Subcutaneous abdominal adipose tissue (tissue), 5 donors: ENCODE results near the gene PSMG3.

ENCODE experiments used
- H3K27ac ChIP-seq: one replicate; pipeline ENCODE4 v1.7.0; 2013; ENCODE audit warnings: low read depth, mild to moderate bottlenecking, inconsistent platforms, low read length, moderate library complexity
- H3K27me3 ChIP-seq, 5 donors: one replicate each; pipeline ENCODE4 v1.7.0; 2013; ENCODE audit warnings: low read length in 5 of 5, inconsistent platforms in 1 of 5; ENCODE audit not compliant: control insufficient read depth in 5 of 5, insufficient read depth in 4 of 5
- H3K36me3 ChIP-seq, 5 donors: one replicate each; pipeline ENCODE4 v1.7.0; 2013; ENCODE audit warnings: low read length in 5 of 5; ENCODE audit not compliant: control insufficient read depth in 5 of 5, insufficient read depth in 5 of 5
- H3K4me1 ChIP-seq, 5 donors: one replicate each; pipeline ENCODE4 v1.7.0; 2013; ENCODE audit warnings: low read length in 5 of 5, mild to moderate bottlenecking in 3 of 5, moderate library complexity in 1 of 5; ENCODE audit not compliant: control insufficient read depth in 5 of 5, insufficient read depth in 5 of 5
- H3K4me3 ChIP-seq, 5 donors: one replicate each; pipeline ENCODE4 v1.7.0; 2013; ENCODE audit warnings: low read length in 5 of 5, low read depth in 1 of 5
- H3K9ac ChIP-seq, 5 donors: one replicate each; pipeline ENCODE4 v1.7.0; 2013; ENCODE audit warnings: low read length in 5 of 5, mild to moderate bottlenecking in 4 of 5, moderate library complexity in 3 of 5
- H3K9me3 ChIP-seq, 5 donors: one replicate each; pipeline ENCODE4 v1.7.0; 2013; ENCODE audit warnings: low read length in 5 of 5; ENCODE audit not compliant: control insufficient read depth in 5 of 5
- donor health status: healthy.
- donor health status: healthy.
- donor health status: healthy.
- donor health status: healthy.
- donor health status: healthy.

PSMG3 gene

DNA sequence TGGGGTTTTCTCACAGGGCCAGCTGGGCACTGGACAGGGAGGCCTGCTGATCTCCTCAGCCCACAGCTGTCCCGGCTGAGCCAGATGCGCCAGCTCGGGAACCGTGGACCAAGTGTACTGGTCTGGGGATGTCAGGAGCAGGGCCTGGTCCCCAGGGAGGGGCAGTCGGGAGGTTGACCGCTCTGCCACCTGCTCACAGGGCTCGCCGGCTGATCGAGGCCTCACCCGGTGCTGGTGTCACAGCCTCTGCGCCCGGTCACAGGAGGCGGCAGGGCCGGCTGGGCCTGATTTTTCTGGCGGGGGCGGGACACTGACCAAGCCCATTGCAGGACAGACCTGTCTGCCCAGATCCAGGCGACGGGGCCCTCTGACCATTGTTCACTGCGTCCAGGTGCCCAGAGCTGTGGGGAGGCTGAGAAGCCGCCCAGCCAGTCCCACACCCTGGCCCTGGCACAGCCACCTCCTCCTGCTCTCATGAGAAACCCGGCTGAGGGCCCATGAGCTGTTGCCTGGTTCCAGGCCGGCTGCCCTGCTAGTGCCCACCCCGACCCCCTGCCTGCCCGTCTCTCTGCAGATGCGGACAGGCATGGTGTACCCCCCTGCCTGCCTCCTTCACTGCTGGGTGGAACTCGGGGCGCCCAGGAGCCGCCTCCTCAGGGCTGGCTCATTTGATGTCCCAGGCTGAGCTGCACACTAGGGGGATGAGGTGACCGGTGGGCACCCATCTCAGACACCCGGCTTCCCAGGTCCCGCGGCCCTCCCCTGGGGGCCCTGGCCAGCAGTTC, 10.8 kb downstream of the PSMG3 start:
- Histone ChIP-seq H3K9ac (peak overlapping the region in 1 of 5 donors; percentile 2), H3K27me3 (peaks cover 0 to 8% (median 4%) of the 10 kb centered on the region in 5 donors), H3K27ac (no peak overlapping the region), H3K4me1 (peaks cover 0 to 21% (median 15%) of the 10 kb centered on the region in 5 donors), H3K9me3 (no peaks in the 10 kb centered on the region), H3K36me3 (no peaks in the 10 kb centered on the region), H3K4me3 (no peak overlapping the region)

DNA sequence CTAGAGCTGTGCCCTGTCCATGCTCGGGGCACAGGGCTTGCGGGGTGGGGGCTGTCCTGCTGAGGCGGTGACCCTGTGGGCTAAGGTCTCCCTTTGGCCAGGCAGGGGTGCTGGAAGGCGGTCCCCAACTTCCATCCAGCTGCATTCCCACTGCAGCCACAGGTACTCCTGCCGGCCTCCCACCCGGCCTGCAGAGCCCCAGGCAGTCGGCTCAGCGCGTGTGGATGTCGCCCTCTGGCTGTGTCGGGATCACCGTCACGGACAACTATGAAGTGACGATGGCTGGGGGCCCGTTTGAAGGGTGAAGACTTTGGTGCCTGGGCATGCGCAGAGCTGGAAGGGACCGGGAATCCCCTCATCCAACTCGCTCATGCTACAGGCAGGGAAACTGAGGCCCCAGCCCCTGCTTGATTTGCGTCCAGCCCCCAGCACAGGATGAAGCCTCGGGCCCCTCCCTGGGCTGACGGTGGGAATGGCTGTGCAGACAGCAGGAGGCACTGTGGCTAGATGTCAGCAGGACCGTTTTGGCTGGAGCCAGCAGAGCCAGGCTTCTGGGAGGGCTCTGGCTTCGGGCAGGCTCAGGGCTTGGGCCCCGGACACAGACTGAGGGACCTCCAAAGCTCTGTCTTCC, 11.5 kb downstream of the PSMG3 start:
- peaks cover 0 to 8% (median 4%) of the 10 kb centered on the region in 5 donors for H3K27me3 ChIP-seq
- peaks cover 0 to 21% (median 15%) of the 10 kb centered on the region in 5 donors for H3K4me1 ChIP-seq

DNA sequence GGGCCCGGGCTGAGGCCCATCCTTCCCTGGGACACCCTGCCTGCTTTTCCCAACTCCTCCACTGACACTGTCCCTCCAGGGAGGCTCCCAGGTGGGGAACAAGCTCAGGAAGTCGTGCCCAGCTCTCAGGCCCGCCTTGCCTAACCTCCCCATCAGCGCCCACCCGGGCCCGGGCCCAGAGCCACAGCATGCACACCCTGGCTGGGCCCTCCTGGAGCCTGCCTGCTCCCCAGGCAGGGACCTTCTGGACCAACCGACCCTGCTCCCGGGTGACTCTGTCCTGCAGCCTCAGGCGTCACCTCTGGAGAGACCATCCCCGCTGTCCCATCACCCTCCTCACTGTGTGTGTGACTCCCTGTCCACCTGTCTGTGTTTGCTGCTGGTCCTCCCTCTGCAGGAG, 12.1 kb downstream of the PSMG3 start:
- Histone ChIP-seq H3K36me3 (no peaks in the 10 kb centered on the region), H3K4me3 (no peak overlapping the region), H3K9me3 (no peaks in the 10 kb centered on the region), H3K9ac (no peak overlapping the region), H3K4me1 (peaks cover 0 to 21% (median 15%) of the 10 kb centered on the region in 5 donors), H3K27ac (no peak overlapping the region), H3K27me3 (peaks cover 0 to 8% (median 4%) of the 10 kb centered on the region in 5 donors)

More for the DNA sequence above, 11.5 kb downstream of the PSMG3 start:
- peak overlapping the region in 1 of 5 donors; percentile 2 for H3K9ac ChIP-seq
- H3K4me3 ChIP-seq = no peak overlapping the region
- no peaks in the 10 kb centered on the region for H3K36me3 ChIP-seq
- H3K27ac ChIP-seq = no peak overlapping the region
- no peaks in the 10 kb centered on the region for H3K9me3 ChIP-seq

DNA sequence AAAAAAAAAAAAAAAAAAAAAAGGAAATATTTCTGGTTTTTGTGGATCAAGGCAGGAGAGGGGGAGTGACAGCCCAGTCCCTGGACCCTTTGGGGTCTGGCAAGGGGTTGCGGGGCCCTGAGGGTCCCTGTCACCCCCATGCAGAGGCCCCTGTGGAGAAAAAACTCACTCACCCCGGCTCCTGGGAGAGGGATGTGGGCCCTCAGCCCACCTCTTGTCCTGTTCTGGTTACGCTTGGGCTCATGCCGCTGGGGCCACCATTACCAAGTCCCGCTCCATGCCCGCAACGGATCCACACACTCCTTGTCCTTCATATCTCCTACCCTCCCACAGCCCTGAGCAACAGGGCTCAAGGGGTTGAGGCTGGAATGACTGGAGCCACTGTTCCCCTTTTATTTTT, 12.8 kb downstream of the PSMG3 start:
- Histone ChIP-seq H3K4me3 (no peak overlapping the region), H3K9ac (no peak overlapping the region), H3K9me3 (no peaks in the 10 kb centered on the region), H3K27me3 (peaks cover 0 to 8% (median 4%) of the 10 kb centered on the region in 5 donors), H3K36me3 (no peaks in the 10 kb centered on the region), H3K4me1 (peaks cover 0 to 21% (median 15%) of the 10 kb centered on the region in 5 donors), H3K27ac (no peak overlapping the region)

DNA sequence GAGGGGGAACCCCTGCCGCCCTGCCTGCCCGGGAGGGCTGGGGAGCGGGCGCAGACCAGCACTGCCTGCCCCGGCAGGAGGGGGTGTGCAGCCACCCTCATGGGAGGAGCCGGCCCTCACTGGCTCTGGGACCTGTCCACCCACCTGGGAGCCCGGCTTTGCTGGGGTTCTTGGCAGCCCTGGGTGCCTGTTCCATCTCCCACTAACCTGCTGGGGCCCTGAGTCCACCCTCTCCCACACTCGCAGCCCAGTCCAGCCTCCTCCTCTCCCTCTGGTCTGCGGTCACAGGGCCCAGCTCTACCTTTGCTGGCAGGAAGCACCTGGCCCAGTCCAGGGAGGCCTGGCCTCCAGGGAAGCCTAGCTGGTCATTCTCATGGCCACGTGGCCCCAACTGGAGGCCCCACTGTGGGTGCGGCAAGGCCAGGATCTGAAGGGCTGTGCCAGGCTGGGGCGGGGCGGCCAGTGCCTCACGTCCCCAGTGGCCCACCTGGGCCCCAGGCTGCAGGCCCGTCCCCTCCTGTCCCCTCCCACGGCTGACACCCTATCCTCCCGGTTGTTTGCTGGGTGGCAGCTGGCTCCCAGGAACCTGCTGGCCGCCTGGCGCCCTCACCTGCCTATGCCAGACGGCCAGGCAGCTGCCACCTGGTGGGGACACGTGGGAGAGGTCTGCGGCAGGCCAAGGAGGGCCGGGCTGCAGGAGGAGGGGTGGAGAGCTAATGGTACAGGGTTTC, 13.9 kb downstream of the PSMG3 start, which contains the start of gene TMEM184A:
Gene TMEM184A, minus strand, starts transcription at position 393 of the 731 bp plus-strand sequence. CDS start 721 bp downstream, outside the sequence.
- no peak within 1 kb of the TSS for H3K27ac ChIP-seq
- H3K9me3 ChIP-seq = no peaks in the 10 kb centered on the region
- peaks cover 0 to 6% (median 2%) of the 10 kb centered on the region in 5 donors for H3K27me3 ChIP-seq
- H3K9ac ChIP-seq = peak within 1 kb of the TSS in 2 of 5 donors; percentile 4 to 28
- H3K4me3 ChIP-seq = peak within 1 kb of the TSS in 2 of 5 donors; percentile 22 to 38
- peaks cover 0 to 21% (median 15%) of the 10 kb centered on the region in 5 donors for H3K4me1 ChIP-seq
- no peaks in the 10 kb centered on the region for H3K36me3 ChIP-seq

DNA sequence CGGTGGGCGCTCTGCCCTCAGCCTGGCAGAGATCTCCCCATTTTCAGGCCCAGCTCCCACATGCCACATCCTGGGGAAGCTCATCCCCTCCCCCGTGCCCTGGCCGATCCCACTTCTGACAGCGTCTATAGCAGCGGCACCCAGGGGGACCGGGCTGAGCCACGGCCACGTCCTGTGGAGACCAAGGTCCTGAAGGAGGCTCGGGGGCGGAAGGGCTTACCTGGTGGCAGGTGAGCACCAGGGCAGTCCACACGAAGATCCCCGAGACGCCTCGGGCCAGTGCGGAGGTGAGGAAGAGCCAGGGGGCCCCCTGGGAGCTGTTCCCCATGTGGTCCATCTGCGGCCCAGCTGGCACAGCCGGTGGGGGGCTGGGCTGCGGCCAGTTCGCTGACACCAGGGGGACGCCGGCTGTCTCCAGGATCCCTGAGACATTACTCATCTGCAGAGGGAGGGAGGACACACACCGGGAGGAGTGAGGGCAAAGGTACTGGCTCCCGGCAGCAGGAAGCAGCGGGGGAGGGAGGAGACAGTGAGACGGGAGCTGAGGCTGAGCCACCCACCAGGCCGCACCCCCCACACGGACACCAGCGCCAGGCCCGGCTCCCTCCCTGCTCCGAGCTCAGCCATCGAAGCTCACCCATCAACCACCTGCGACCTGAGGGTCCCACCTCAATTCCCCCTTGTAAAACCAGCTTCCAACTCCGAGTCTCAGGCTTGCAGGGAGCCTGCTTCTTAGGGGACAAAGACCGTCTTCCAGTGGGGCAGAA, 14.6 kb downstream of the PSMG3 start:
- Histone ChIP-seq H3K27ac (no peak overlapping the region), H3K9me3 (no peaks in the 10 kb centered on the region), H3K4me3 (peak overlapping the region in 2 of 5 donors; percentile 22 to 38), H3K4me1 (peaks cover 0 to 21% (median 15%) of the 10 kb centered on the region in 5 donors), H3K27me3 (peaks cover 0 to 6% (median 2%) of the 10 kb centered on the region in 5 donors), H3K9ac (peak overlapping the region in 2 of 5 donors; percentile 4 to 28), H3K36me3 (no peaks in the 10 kb centered on the region)

DNA sequence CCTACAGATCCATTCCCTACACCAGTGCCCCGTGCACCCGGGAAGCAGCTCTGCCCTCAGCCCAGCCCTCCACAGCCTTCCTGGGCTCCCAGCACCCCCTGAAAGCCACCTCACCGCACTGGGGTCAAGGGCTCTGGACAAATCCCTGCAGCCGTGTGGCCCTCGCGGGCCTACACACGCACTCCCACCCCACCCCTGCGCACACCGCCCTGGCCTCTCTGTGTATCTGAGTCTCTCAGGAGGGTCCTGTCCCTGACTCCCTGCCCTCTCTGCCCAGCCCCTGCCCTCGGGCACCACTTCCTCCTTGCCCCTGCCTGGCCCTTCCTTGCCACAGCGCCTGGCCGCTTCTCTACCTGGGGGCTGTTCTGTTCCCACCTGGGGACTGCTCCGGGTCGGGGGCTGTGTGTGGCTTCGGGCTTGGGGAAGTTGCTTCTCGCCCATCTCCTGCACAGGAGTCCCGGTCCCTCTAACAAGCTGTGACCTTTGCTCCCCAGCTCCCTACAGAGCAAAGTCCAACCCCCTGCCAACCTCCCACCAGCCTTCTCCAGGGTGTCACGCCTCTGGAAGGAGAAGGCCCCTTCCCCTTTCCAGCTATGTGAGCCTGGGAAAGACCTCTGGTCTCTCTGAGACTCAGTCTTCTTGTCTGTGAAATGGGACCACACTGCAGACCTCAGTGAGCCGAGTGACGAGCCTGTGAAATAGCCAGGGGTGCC, 15.3 kb downstream of the PSMG3 start:
- Histone ChIP-seq H3K27ac (no peak overlapping the region), H3K27me3 (peaks cover 0 to 4% (median 0%) of the 10 kb centered on the region in 5 donors), H3K9ac (peak overlapping the region in 1 of 5 donors; percentile 4), H3K36me3 (no peaks in the 10 kb centered on the region), H3K4me3 (peak overlapping the region in 1 of 5 donors; percentile 38), H3K9me3 (no peaks in the 10 kb centered on the region), H3K4me1 (peaks cover 0 to 21% (median 15%) of the 10 kb centered on the region in 5 donors)

DNA sequence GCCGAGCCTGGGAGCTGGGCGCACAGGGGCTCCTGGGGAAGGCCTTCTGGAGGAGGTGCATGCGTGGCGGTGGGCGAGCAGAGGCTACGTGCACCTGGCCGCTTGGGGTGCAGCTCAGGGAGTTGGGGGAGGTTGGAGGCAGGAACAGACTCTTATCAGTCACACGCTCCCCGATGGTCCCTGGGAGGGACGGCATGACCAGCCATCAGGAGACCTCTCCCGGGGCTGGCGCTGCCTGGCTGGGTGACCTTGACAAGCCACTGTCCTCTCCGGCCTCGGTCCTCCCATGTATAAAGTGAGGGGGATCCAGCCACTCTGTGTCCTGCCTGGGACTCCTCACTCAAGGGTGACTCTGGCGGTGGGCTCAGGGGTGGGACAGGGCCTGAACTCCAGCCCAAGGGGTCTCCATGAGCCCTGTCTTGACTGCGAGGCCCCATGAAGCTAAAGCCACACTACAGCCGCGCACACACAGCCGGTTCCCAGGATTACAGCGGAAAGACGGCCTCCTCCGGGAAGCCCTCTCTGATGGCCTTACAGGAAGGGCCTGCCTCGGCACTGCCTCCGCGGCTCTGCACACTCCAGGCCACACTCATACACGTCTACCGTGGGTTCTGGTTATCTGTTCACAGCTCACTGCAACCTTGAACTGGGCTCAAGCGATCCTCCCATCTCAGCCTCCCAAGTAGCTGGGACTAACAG, 16.2 kb downstream of the PSMG3 start:
- peaks cover 0 to 21% (median 15%) of the 10 kb centered on the region in 5 donors for H3K4me1 ChIP-seq
- no peaks in the 10 kb centered on the region for H3K9me3 ChIP-seq
- no peak overlapping the region for H3K27ac ChIP-seq
- peaks cover 0 to 6% (median 0%) of the 10 kb centered on the region in 5 donors for H3K27me3 ChIP-seq
- no peak overlapping the region for H3K4me3 ChIP-seq
- H3K36me3 ChIP-seq = no peaks in the 10 kb centered on the region
- H3K9ac ChIP-seq = no peak overlapping the region
